Upper lobe of left lung (tissue), 6 donors: ENCODE data around the gene C19orf85. TPM values are rescaled to one million over a fixed set of nuclear protein-coding genes. Genes with fewer than 3 reads are reported as not detected.

Experiments
- ATAC-seq, 2 donors: fragments of 200-7000 bp; cut with Tn5 transposase; one replicate each; pipeline ENCODE4 v1.9.1; 2022; ENCODE audit warnings: mild to moderate bottlenecking in 2 of 2, moderate library complexity in 2 of 2; ENCODE audit not compliant: low FRiP score in 2 of 2
- DNase-seq, 2 donors: peaks; one replicate each; pipeline ENCODE4 v3.0.0-alpha.2; 2019 to 2020
- H3K27ac ChIP-seq, 4 donors: fragments of 200-600 bp; sonication (generic); one replicate each; pipeline ENCODE4 v1.5.1; 2016 to 2019
- H3K27me3 ChIP-seq, 4 donors: fragments of 200-600 bp; sonication (generic); one replicate each; pipeline ENCODE4 v1.5.1; 2017 to 2019
- H3K36me3 ChIP-seq, 4 donors: fragments of 200-600 bp; sonication (generic); one replicate each; pipeline ENCODE4 v1.5.1; 2016 to 2019
- H3K4me1 ChIP-seq, 4 donors: fragments of 200-600 bp; sonication (generic); one replicate each; pipeline ENCODE4 v1.5.1; 2018 to 2019
- H3K4me3 ChIP-seq, 4 donors: fragments of 200-600 bp; sonication (generic); one replicate each; pipeline ENCODE4 v1.5.1; 2017 to 2019; ENCODE audit warnings: mild to moderate bottlenecking in 2 of 4, moderate library complexity in 1 of 4
- H3K9me3 ChIP-seq, 4 donors: fragments of 200-600 bp; sonication (generic); one replicate each; pipeline ENCODE4 v1.5.1; 2018 to 2019
- CTCF ChIP-seq, 6 experiments: fragments of 450-650 bp in 4 of 6; fragments of 200-600 bp in 2 of 6; sonication (generic) in 2 of 6; IDR thresholded peaks; one replicate each; pipeline ENCODE4 v1.5.1; 2016 to 2019; ENCODE audit warnings: antibody characterized with exemption in 6 of 6
- EP300 ChIP-seq, 4 donors: sonication (generic); formaldehyde crosslinking; IDR thresholded peaks; one replicate each; pipeline ENCODE4 v1.5.1; 2017; ENCODE audit warnings: antibody characterized with exemption in 4 of 4, control low read depth in 2 of 4
- POLR2A ChIP-seq, 4 donors: fragments of 450-650 bp; IDR thresholded peaks; one replicate each; pipeline ENCODE4 v1.5.1; 2016 to 2017; ENCODE audit warnings: antibody characterized with exemption in 4 of 4, mild to moderate bottlenecking in 2 of 4
- POLR2AphosphoS5 ChIP-seq, 2 donors: sonication (generic); formaldehyde crosslinking; IDR thresholded peaks; one replicate each; pipeline ENCODE4 v1.5.1; 2017; ENCODE audit warnings: antibody characterized with exemption in 2 of 2
- WGBS, 2 donors: methylation state at CpG; one replicate each; pipeline ENCODE4 v1.1.5; 2017 to 2018; 5-methylcytosine and 5-hydroxymethylcytosine counted together
- total RNA-seq, 6 donors: library from RNA; depleted of rRNA in 4 of 6; stranded (reverse); fragments of >200 nt in 4 of 6; gene quantifications; one replicate each; pipeline versions ENCODE4 v1.1.0 to v1.2.1, GENCODE V29; 2016 to 2021
- donor health status: DM: no; HTN: no; CAD: no; lungs with moderate emphysema.
- donor health status: DM: no; HTN: yes; CAD: no; lungs with severe emphysema.

C19orf85 gene
- total RNA-seq, 6 donors from 2014 or later: not detected

- peak; percentile 21 to 94 for DNase-seq
- peak in 1 of 2 donors; percentile 55 for ATAC-seq
- TF ChIP-seq POLR2A (IDR thresholded peaks at IDR 0.05) (peak in 1 of 4 donors; percentile 20), POLR2AphosphoS5 (IDR thresholded peaks at IDR 0.05) (no peak)
These were observed 20.3 kb upstream of the C19orf85 start, which contains the start of gene NAT14 for GRCh38 chr19:55484593-55485438. Gene NAT14, plus strand, starts transcription at chr19:55485188. Its CDS starts 521 bp downstream, at chr19:55485709.

DNA sequence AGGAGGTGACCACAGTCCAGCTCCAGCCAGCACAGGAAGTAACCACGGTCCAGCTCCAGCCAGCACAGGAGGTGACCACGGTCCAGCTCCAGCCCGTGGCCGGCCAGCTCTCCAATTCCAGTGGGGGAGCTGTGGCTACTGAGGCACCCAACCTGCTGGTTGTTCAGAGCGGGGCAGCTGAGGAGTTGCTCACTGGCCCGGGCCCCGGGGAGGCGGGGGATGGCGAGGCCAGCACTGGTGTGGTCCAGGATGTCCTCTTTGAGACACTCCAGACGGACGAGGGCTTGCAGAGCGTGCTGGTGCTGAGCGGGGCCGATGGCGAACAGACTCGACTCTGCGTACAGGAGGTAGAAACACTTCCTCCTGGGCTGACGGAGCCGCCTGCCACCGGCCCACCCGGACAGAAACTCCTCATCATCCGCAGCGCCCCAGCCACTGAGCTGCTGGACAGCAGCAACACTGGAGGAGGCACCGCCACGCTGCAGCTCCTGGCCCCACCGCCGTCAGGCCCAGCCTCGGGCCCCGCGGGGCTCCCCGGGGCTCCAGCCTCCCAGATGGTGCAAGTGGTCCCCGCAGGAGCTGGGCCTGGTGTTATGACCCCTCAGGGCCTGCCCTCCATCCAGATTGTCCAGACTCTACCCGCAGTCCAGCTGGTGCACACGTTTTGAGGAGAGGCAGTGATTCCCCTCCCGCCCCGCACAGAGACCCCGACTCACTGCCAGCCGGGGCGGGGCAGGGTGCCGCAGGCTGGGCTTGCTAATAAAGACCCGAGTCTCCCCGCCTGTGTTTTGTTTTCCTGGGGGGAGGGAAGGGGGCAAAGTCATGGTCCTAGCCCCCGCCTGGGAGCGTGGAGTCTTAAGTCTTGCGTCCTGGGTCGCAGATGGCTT lies 19.4 kb upstream of the C19orf85 start:
- 84 to 92% methylated on average over 19 to 36 of the region's 46 CpGs for WGBS, 2 donors
- H3K36me3 ChIP-seq: peaks cover 4 to 30% (median 24%) of the 10 kb centered on the region in 4 donors
- ATAC-seq: no peak
- DNase-seq: peak in 1 of 2 donors; percentile 79
- H3K9me3 ChIP-seq: no peaks in the 10 kb centered on the region
- H3K4me3 ChIP-seq: peak overlapping the region in 3 of 4 donors; percentile 52 to 76 (median 53)
- TF ChIP-seq EP300 (IDR thresholded peaks at IDR 0.05) (no peak), POLR2A (IDR thresholded peaks at IDR 0.05) (no peak), POLR2AphosphoS5 (IDR thresholded peaks at IDR 0.05) (no peak)
- H3K4me1 ChIP-seq: peaks cover 35 to 43% (median 42%) of the 10 kb centered on the region in 4 donors
- no peaks in the 10 kb centered on the region for H3K27me3 ChIP-seq
- peak overlapping the region; percentile 80 to 88 (median 85) for H3K27ac ChIP-seq

More at GRCh38 chr19:55484593-55485438, 20.3 kb upstream of the C19orf85 start, which contains the start of gene NAT14:
- Histone ChIP-seq H3K4me1 (peaks cover 35 to 43% (median 42%) of the 10 kb centered on the region in 4 donors), H3K27ac (peak within 1 kb of the TSS; percentile 80 to 88 (median 85)), H3K4me3 (peak within 1 kb of the TSS; percentile 52 to 76 (median 54)), H3K27me3 (no peaks in the 10 kb centered on the region), H3K36me3 (peaks cover 4 to 30% (median 24%) of the 10 kb centered on the region in 4 donors), H3K9me3 (no peaks in the 10 kb centered on the region)
- 2 to 5% methylated on average over 22 to 25 of the region's 78 CpGs for WGBS, 2 donors

GRCh38 chr19:55482967-55483705 lies 18.6 kb upstream of the C19orf85 start:
- H3K27me3 ChIP-seq: no peaks in the 10 kb centered on the region
- no peaks in the 10 kb centered on the region for H3K9me3 ChIP-seq
- WGBS, 2 donors: 94 to 97% methylated on average over 38 to 45 of the region's 47 CpGs
- no peak overlapping the region for H3K4me3 ChIP-seq
- DNase-seq (peak in 1 of 2 donors; percentile 84), ATAC-seq (no peak)
- peaks cover 38 to 45% (median 43%) of the 10 kb centered on the region in 4 donors for H3K4me1 ChIP-seq
- H3K27ac ChIP-seq: no peak overlapping the region
- TF ChIP-seq EP300 (IDR thresholded peaks at IDR 0.05) (no peak), POLR2A (IDR thresholded peaks at IDR 0.05) (no peak), CTCF (IDR thresholded peaks at IDR 0.05) (no peak), POLR2AphosphoS5 (IDR thresholded peaks at IDR 0.05) (no peak)
- H3K36me3 ChIP-seq: peaks cover 4 to 30% (median 24%) of the 10 kb centered on the region in 4 donors

GRCh38 chr19:55482156-55482961 lies 17.8 kb upstream of the C19orf85 start:
- Histone ChIP-seq H3K4me1 (peaks cover 40 to 47% (median 44%) of the 10 kb centered on the region in 4 donors), H3K4me3 (no peak overlapping the region), H3K36me3 (peaks cover 4 to 30% (median 24%) of the 10 kb centered on the region in 4 donors), H3K27me3 (no peaks in the 10 kb centered on the region), H3K9me3 (no peaks in the 10 kb centered on the region), H3K27ac (no peak overlapping the region)
- DNase-seq: peak in 1 of 2 donors; percentile 86
- no peak for ATAC-seq
- WGBS, 2 donors: 93 to 96% methylated on average over 23 to 53 of the region's 83 CpGs
- TF ChIP-seq CTCF (IDR thresholded peaks at IDR 0.05): no peak
- no peak for TF ChIP-seq POLR2AphosphoS5 (IDR thresholded peaks at IDR 0.05)
- TF ChIP-seq POLR2A (IDR thresholded peaks at IDR 0.05): no peak
- no peak for TF ChIP-seq EP300 (IDR thresholded peaks at IDR 0.05)
